PFSK-1 (cell line): ENCODE results near the gene MDFIC.

Experiments
- POLR2AphosphoS5 ChIP-seq: IDR thresholded peaks from 2 replicates; pipeline ENCODE4 v1.6.1; 2012; ENCODE audit warnings: low read depth, mild to moderate bottlenecking, control low read depth, low read length, moderate library complexity
- REST ChIP-seq, 2 experiments: IDR thresholded peaks; 2 replicates each; pipeline versions ENCODE4 v1.6.1 to v1.8.0; 2011 to 2012; ENCODE audit warnings: low read depth in 2 of 2, low read length in 2 of 2, control low read depth in 1 of 2, inconsistent platforms in 1 of 2, mild to moderate bottlenecking in 1 of 2, moderate library complexity in 1 of 2; ENCODE audit not compliant: insufficient read depth in 1 of 2
- TAF1 ChIP-seq: IDR thresholded peaks from 2 replicates; pipeline ENCODE4 v1.6.1; 2012; ENCODE audit warnings: low read length, control low read depth, borderline replicate concordance; ENCODE audit not compliant: insufficient read depth

DNA sequence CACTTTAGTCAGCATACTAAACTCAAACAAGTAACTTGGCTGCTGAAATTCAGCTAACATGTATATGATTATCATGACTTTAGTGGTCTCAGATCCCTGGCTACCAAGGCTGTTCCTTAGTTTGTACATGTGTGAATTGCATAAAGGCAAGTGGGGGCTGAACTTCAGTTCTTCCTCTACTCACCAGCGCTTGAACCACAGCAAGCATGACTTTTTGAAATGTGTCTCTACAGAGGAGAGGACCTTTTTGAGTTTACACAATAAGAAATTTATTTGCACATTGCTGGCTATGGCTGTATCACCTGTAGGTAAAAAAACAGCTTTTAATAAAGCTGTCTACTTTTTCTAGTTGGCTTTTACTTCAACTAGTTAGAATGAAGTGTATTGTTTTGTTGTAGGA is 48.8 kb downstream of the MDFIC start:
- no peak for TF ChIP-seq TAF1
- TF ChIP-seq REST (IDR thresholded peaks at IDR 0.05; ENCODE audit: insufficient read depth in 1 of 2, low read depth in 2 of 2, low read length in 2 of 2) = no peak
- TF ChIP-seq POLR2AphosphoS5 = no peak
